Thyroid gland (tissue), 4 donors: ENCODE measurements around the gene KAT6B.

Source experiments
- POLR2A ChIP-seq, 2 donors: fragments of 450-650 bp; IDR thresholded peaks; one replicate each; pipeline ENCODE4 v1.6.1; 2017; ENCODE audit warnings: antibody characterized with exemption in 2 of 2, mild to moderate bottlenecking in 2 of 2, moderate library complexity in 1 of 2
- TF ChIP-seq, protein P1 (sequence below), 6 experiments: fragments of 200-600 bp in 3 of 6; fragments of 450-650 bp in 3 of 6; sonication (generic) in 3 of 6; IDR thresholded peaks; one replicate each; pipeline ENCODE4 v1.5.1; 2016 to 2019; ENCODE audit warnings: antibody characterized with exemption in 6 of 6, mild to moderate bottlenecking in 2 of 6, inconsistent platforms in 1 of 6, moderate library complexity in 1 of 6

DNA sequence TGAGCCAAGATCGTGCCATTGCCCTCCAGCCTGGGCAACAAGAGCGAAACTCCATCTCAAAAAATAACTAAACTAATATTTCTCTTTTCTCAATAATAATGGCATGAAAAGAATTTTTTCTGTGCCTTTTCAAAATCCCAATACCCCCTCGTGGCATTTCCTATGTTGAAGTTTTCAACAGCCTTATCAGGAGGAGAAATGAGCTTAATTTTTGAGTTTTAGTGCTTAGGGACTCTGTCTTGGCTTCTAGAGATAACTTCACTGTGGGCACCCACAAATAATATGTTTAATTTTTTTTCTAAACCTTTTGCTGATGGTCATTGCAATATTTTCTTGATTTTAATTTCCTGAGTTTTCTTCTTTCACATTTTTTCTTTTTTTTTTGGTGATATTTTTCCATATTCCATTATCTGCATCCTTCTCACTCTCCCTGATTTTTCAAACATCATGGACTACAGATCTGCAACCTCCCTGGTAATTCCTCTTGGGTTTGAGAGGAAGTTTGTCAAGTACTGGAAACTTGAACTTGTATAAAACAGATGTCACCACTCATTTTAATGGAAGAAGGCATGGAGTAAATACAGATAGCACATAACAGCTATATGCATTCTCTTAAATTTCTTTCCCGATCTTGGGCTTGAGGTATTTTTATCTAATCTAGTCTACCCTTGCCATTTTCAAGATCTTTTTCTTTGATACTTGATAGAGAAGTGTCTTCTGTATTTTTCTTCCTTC, 84.0 kb downstream of the KAT6B start:
- no peak for TF ChIP-seq POLR2A (IDR thresholded peaks at IDR 0.05)
- TF ChIP-seq, protein P1, sequence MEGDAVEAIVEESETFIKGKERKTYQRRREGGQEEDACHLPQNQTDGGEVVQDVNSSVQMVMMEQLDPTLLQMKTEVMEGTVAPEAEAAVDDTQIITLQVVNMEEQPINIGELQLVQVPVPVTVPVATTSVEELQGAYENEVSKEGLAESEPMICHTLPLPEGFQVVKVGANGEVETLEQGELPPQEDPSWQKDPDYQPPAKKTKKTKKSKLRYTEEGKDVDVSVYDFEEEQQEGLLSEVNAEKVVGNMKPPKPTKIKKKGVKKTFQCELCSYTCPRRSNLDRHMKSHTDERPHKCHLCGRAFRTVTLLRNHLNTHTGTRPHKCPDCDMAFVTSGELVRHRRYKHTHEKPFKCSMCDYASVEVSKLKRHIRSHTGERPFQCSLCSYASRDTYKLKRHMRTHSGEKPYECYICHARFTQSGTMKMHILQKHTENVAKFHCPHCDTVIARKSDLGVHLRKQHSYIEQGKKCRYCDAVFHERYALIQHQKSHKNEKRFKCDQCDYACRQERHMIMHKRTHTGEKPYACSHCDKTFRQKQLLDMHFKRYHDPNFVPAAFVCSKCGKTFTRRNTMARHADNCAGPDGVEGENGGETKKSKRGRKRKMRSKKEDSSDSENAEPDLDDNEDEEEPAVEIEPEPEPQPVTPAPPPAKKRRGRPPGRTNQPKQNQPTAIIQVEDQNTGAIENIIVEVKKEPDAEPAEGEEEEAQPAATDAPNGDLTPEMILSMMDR (IDR thresholded peaks at IDR 0.05): no peak
